Dermis blood vessel endothelial cell (primary cell): ENCODE measurements around the gene FZR1. TPM values are rescaled to one million over a fixed set of nuclear protein-coding genes. Genes with fewer than 3 reads are reported as not detected.
"Not testable (repeated sequence)": the region's sequence is repeated elsewhere in the genome, so short reads cannot be mapped to it uniquely, and the experiment has no call there.

Source experiments
- DNase-seq: peaks from one replicate; pipeline ENCODE4 v3.0.0; 2010
- total RNA-seq: library from RNA; depleted of rRNA; stranded (reverse); fragments of >200 nt; gene quantifications from 2 replicates; pipeline ENCODE4 v1.2.3, GENCODE V29; 2014

The FZR1 gene
- total RNA-seq, 1 donor from 2014 or later, result 36.1 TPM

DNA sequence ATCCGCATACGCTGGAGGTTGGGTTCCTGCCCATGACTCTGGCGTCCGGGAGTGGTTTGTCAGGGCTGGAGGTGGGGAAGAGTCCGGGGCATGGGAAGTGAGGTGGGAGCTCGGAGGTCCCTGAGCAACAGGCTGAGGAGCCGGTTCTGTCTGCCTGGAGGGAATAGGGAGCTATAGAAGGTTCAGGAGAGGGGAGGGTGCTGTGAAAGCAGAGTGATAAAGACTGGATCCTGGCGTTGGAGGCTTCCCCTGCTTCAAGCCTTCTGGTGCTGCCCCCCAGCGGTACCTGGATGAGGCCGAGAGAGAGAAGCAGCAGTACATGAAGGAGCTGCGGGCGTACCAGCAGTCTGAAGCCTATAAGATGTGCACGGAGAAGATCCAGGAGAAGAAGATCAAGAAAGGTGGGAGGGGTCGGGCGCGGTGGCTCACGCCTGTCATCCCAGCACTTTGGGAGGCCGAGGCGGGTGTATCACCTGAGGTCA, 69.2 kb downstream of the FZR1 start:
- peak; percentile 50 for DNase-seq

DNA sequence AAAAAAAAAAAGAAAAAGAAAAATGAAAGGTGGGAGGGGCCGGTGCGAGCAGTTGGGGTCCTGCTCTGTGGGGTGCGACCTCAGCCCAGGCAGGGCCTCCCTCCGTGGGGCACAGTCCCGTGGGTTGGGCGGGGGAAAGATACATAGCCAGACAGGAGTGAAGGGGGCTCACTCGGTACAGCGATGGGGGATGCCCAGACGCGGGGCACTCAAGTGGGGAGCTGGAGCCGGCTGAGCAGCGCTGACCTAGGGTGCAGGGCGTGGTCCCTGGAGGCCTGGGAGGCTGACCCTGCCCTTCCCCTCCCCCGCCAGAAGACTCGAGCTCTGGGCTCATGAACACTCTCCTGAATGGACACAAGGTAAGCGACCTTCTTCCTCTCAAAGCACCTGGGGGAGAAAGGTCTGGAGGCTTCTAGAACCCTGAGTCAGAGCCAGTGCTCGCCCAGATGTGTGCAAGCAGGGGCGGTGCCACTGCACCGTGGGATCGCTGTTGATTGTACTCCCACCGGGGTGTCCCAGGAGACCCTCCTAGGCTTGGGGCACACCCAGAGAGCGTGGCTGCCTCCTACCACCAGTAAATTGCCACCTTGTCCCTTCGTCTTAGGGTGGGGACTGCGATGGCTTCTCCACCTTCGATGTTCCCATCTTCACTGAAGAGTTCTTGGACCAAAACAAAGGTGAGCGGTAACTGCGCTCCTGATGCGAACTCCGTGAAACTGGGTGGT, 70.0 kb downstream of the FZR1 start:
- no peak for DNase-seq

DNA sequence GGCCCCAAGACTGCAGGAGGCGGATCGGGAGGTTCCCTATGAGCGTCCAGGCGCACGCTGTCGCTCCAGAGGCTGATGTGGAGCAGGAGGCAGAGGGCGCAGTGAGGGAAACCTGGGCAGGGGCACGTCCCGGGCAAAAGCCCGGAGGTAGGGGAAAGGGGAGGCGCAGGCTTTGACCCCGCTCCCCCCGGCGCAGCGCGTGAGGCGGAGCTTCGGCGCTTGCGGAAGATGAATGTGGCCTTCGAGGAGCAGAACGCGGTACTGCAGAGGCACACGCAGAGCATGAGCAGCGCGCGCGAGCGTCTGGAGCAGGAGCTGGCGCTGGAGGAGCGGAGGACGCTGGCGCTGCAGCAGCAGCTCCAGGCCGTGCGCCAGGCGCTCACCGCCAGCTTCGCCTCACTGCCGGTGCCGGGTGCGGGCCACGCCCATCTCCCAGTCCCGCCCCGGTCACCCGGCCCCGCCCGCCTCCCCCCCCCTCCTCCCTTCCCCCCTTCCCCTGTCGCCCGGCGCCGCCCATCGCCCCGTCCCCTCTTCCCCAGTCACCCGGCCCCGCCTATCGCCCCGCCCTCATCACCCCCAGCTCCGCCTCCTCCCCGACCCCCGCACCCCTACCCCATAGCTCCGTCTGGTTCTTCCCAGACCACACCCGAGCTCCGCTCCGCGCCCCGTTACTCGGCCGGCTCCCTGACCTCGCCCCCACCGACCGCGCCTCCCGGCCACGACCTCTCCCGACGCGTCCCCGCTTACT, 70.8 kb downstream of the FZR1 start:
- peak; percentile 65 for DNase-seq

DNA sequence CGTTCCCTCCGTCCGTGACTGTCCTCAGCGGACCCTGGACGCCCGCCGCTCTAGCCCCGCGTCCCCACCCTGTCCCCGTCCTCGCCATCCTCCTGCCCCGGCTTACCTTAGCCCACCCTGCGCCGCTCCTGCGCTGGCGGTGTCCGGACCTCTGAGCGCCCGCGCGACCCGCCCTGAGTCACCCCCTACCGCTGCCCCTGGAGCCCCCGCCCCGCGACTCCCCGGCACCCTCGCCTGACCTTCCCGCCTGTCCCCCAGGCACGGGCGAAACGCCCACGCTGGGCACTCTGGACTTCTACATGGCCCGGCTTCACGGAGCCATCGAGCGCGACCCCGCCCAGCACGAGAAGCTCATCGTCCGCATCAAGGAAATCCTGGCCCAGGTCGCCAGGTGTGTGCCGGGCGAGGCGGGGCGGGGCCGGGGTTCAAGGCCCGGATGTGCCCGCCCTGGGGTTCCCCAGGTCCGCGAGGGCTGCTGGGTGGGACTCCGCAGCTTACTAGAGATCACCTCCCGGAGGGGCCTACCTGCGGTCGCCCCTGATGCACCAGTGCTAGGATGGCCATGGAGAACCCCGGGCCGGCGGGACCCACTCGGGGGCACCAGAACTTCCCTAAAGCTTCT, 71.7 kb downstream of the FZR1 start:
- no peak for DNase-seq

DNA sequence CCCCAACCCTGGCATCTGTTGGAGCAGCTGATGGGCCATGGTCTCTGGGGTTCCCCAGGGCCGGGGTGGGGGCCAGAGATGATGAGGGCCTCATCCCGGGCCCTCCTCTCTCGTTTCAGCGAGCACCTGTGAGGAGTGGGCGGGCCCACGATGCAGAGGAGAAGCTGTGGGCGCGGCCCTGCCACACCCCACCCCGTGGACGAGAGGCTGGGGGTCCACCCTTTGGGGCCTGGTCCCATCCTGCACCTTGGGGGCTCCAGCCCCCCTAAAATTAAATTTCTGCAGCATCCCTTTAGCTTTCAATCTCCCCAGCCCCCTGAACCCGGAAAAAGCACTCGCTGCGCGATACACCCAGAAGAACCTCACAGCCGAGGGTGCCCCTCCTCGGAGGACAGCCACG, 72.3 kb downstream of the FZR1 start:
- DNase-seq, result no peak

DNA sequence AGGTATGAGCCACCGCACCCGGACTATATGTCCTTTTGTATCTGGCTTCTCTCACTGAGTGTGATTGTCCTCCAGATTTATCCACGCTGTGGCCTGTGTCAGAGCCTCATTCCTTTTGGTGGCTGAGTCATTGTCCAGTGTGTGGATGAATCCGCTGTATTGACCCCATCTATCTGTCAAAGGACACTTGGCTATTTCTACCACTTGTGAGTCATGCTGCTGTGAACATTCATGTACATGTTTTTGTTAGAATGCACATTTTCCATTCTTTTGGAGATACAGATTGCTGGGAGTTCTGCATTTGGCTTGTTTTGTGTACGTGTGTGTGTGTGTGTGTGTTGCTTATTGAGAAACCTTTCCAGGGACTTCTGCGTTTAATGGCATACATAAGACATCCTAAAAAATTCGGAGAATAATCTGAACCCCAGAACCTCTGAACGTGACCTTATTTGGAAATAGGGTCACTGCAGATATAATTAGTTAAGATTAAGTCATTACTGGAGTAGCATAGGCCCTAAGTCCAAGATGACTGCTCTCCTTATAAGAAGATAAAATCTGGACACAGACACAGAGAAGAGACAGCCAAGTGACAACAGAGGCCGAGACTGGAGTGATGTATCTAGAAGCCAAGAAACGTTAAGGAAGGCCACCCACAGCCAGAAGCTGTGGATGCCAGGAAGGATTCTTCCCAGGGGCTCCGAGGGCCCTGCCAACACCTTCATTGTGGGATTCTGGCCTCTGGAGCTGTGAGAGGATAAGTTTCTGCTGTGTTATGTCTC, 74.2 kb downstream of the FZR1 start:
- peak; percentile 76 for DNase-seq

DNA sequence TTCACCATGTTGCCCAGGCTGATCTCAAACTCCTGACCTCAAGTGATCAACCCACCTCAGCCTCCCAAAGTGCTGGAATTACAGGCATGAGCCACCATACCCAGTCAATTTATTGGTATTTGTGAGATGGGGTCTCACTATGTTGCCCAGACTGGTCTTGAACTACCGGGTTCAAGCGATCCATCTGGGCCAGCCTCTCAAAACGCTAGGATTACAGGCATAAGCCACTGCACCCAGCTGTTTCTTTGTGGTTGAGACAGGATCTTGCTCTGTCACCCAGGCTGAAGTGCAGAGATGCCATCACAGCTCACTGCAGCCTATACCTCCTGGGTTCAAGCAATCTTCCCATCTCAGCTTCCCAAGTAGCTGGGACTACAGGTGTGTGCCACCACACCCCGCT, 75.7 kb downstream of the FZR1 start:
- not testable (repeated sequence) for DNase-seq

DNA sequence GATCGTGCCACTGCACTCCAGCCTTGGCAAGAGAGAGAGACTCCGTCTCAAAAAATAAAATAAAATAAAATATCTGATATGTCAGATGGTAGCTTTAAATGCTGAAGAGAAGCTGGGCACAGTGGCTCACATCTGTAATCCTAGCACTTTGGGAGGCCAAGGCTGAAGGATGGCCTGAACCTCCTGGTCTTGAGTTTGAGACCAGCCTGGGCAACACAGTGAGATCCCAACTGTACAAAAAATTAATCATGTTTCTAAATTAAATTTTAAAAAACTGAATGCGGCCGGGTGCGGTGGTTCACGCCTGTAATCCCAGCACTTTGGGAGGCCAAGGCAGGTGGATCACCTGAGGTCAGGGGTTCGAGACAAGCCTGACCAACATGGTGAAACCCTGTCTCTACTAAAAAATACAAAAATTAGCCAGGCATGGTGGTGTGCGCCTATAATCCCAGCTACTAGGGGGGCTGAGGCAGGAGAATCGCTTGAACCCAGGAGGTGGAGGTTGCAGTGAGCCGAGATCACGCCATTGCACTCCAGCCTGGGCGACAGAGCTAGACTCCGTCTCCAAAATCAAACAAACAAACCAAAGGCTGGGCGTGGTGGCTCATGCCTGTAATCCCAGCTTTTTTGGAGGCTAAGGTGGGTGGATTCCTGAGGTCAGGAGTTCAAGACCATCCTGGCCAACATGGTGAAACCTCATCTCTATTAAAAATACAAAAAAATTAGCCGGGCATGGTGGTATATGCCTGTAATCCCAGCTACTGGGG, 78.1 kb downstream of the FZR1 start:
- not testable (repeated sequence) for DNase-seq

DNA sequence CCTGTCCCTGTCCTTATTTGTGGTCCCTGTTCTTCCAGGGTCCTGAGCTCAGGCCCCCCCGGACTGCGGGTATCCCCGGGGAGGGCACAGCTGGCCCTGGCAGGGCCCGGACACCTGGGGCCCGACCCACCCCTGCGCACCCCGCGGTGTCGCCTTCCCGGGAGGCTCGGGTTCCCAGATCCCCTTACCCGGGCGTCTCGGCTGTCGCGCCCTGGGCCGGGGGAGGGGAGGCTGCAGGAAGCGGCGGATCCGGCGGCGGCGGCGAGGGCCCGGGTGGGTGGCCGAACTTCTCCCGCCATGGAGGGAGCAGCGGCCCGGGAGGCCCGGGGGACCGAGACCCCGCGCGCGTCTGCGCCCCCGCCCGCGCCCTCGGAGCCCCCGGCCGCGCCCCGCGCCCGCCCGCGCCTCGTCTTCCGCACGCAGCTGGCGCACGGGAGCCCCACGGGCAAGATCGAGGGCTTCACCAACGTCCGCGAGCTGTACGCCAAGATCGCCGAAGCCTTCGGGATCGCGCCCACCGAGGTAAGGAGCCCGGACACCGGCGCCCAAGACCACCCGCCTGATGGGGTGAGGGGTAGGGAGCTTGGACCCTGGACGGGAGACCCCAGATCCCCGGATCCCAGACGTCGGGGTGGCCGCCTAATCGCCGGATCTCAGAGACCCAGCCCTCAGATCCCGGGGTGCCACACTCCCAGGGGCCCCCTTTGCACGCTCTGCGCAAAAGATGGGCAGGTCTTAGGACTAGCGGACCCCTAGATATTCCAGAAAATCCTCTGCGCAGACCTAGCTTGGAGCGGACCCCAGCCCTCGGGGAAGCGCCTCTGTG, 79.4 kb downstream of the FZR1 start, which contains the start of gene GIPC3:
TSS of gene GIPC3 (plus strand) at position 178 of the 826 bp plus-strand sequence. CDS start at position 298, 120 bp downstream.
- DNase-seq, result no peak

DNA sequence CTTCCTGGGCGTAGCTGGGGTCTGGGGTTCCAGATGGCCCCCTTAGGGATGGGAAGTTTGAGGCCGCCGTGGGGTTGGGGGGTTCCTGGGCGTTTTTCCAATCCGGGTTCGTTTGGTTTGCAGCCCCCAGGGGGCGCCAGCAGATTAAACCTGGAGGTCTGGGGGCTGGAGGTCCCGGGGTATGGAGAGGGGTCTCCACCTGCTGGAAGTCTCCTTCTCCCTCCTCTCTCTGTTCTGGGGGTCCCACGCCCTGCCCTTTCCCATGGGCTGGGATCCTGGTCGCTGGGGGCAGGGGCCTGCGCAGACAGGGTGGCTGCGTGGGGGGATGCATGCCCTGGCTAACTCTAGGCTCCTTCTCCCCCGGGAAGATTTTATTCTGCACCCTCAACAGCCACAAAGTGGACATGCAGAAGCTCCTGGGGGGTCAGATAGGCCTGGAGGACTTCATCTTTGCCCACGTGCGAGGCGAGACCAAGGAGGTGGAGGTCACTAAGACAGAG, 80.1 kb downstream of the FZR1 start:
- no peak for DNase-seq

DNA sequence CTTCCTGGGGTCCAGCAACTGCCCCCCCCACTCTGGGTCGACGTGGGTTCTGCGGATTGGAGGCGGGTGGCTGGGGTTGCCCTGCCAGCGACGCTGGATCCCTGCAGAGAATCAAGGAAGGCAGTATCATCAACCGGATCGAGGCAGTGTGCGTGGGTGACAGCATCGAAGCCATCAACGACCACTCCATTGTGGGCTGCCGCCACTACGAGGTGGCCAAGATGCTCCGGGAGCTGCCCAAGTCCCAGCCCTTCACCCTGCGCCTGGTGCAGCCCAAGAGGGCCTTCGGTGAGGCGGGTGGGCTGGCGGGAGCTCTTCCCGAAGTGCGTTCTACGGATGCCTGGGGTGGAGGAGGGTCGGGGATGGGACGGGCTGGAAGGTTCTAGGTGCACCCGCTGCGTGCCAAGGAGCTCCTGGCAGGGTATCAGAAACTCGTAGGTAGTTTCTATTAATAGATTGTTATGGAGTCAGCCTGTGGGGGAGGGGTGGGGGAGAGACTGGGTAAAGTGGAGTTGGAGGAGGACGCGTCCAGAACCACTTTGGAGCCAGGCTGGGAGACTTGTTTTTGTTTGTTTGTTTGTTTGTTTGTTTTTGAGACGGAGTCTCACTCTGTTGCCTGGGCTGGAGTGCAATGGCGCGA, 80.7 kb downstream of the FZR1 start:
- no peak for DNase-seq

Other genes starting within 250 kb of the FZR1 start
- gene NFIC, start 139.7 kb upstream of the FZR1 start, total RNA-seq, result 33.0 and 59.0 TPM in 2 replicates
- not detected in 2 replicates for gene SMIM24, start 25.8 kb upstream of the FZR1 start, total RNA-seq
- not detected in 2 replicates for gene SMIM44, start 22.9 kb upstream of the FZR1 start, total RNA-seq
- 13.1 and 16.8 TPM in 2 replicates for gene DOHH, start 5.6 kb upstream of the FZR1 start, total RNA-seq
- not detected in 2 replicates for gene TEKTIP1, start 32.9 kb downstream of the FZR1 start, total RNA-seq
- 90.3 and 121 TPM in 2 replicates for gene MFSD12, start 51.3 kb downstream of the FZR1 start, total RNA-seq
- gene HMG20B, start 66.6 kb downstream of the FZR1 start, total RNA-seq, result 75.0 and 94.7 TPM in 2 replicates
- 1.1 and 1.2 TPM in 2 replicates for gene GIPC3, start 79.2 kb downstream of the FZR1 start, total RNA-seq
- 1.3 and 1.7 TPM in 2 replicates for gene TBXA2R, start 100.6 kb downstream of the FZR1 start, total RNA-seq
- 30.8 and 39.2 TPM in 2 replicates for gene CACTIN, start 120.5 kb downstream of the FZR1 start, total RNA-seq
- 57.7 and 75.6 TPM in 2 replicates for gene PIP5K1C, start 194.2 kb downstream of the FZR1 start, total RNA-seq
- 0.09 and 0.51 TPM in 2 replicates for gene TJP3, start 202.1 kb downstream of the FZR1 start, total RNA-seq